Fibroblast of pulmonary artery (primary cell): Measurements from ENCODE around the gene PTPRG.

Experiments
- DNase-seq: peaks from one replicate; pipeline ENCODE4 v3.0.0-alpha.2; 2010; ENCODE audit warnings: low read depth
- H3K4me3 ChIP-seq: replicated peaks from 2 replicates; pipeline ENCODE4 v1.5.1; 2011; ENCODE audit warnings: low read depth, mild to moderate bottlenecking, control low read depth, low read length, moderate library complexity
- TF ChIP-seq, protein P1 (sequence below): IDR thresholded peaks from 2 replicates; pipeline ENCODE4 v1.5.1; 2011; ENCODE audit warnings: mild to moderate bottlenecking, control low read depth, low read length, inconsistent platforms; ENCODE audit errors: missing control alignments

The PTPRG gene

DNA sequence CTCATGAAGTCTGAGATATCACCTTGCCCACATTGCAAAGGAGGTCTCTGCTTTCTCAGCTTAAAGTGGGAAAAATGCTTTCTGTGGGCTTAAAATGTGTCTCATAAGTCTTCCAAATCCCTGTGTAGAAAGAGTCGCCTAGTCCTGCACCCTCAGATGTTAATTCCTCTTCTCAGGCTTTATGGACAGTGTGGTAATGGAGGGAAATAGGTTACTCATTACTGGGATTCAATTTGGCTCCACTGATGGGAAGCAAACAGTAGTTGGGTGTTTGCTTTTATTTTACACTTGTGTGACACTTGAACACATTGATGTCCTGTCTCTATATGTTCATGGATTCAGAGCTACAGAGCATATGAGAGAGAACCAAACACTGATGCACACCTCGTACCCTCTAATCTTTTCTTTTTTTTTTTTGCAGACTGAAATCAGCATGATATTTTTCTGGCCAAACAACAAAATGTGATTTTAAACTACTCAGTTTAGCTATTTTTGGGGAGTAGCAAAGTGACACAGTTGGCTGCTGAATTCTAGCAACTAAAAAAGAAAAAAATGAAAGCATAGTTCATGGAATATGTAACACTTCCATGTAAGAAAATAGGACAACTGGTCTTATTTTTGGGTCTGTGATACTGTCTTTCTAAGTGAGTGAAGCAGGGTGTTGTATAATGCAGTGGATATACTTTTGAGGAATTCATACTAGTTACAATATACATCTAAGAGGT is 8.6 kb downstream of the PTPRG start:
- H3K4me3 ChIP-seq: no peak overlapping the region
- DNase-seq: no peak
- TF ChIP-seq, protein P1, sequence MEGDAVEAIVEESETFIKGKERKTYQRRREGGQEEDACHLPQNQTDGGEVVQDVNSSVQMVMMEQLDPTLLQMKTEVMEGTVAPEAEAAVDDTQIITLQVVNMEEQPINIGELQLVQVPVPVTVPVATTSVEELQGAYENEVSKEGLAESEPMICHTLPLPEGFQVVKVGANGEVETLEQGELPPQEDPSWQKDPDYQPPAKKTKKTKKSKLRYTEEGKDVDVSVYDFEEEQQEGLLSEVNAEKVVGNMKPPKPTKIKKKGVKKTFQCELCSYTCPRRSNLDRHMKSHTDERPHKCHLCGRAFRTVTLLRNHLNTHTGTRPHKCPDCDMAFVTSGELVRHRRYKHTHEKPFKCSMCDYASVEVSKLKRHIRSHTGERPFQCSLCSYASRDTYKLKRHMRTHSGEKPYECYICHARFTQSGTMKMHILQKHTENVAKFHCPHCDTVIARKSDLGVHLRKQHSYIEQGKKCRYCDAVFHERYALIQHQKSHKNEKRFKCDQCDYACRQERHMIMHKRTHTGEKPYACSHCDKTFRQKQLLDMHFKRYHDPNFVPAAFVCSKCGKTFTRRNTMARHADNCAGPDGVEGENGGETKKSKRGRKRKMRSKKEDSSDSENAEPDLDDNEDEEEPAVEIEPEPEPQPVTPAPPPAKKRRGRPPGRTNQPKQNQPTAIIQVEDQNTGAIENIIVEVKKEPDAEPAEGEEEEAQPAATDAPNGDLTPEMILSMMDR: no peak

DNA sequence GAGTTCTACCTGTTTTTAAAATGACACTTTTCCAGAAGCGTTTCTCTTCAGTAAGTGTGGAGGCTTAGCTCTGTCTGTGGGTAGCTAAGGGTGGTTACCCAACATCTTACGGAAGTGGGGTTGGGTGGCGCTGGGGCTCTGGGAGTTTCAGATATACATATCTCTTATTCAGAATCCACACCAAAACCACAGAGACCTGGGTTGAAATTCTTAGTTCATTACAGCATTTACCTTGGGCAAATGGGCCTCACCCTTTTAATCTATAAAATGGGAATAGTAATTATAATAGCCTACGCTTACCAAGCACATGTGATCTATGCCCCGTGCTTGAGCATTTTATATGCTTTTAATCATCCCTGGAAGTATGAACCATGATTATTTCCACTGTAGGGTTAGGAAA is 9.4 kb downstream of the PTPRG start:
- DNase-seq: no peak
- H3K4me3 ChIP-seq: no peak overlapping the region
- TF ChIP-seq, protein P1: no peak

DNA sequence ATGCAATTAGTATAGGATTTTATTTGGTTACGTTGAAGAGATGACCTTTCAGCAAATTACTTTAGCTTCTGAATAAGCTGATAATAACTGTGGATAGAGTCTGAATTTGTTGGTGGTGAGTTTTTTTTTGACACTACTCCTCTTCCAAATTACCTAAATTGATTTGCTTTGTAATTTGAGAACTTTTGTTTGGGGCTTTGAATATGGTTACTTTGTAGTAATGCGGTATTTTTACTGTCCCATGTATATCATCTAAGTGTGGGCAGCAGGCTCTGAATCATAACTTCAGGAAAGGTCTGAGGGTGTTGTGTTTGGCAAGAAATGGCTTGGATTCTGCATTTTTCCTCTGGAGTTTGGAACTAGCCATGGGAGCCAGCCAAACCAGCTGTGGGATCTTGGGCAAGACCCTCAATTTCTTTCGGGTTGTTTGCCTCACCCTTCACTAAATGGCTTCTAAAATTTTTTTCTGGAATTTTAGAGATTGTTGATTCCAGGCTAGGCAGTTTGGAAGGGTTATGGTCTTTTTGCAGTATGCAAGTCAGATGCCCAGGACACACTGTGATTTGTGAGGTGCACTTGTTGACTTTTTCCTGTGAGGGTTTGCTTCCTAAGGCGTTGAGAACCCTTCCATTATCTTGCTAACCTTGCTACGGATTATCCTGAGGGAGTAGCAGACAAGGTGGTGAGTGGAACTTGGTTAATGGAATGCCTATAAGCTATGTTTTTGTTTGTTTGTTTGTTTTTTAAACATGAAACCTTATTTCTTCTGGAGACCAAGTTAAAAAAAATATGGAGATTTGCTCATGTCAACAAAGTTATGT is 10.4 kb downstream of the PTPRG start:
- TF ChIP-seq, protein P1: no peak
- DNase-seq: peak; percentile 90
- H3K4me3 ChIP-seq: no peak overlapping the region

DNA sequence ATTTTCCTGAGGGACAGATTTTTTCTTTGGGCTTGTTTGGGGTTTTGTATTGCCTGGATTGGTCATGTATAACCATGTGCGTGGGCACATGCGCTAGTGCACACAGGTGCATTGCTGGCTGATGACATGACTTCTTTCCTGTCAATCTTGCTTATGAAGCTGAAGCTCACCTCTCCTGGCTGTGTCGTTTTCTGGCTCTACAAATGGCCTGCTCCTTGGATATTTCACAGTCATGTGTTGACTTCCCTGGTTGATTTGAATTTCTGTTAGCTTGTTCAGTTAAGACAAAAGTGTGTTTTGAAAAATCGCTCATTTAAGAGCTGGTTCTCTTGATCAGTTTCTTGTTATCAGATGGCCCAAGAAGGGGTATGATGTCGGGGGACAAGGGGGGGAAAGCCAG is 11.5 kb downstream of the PTPRG start:
- no peak overlapping the region for H3K4me3 ChIP-seq
- TF ChIP-seq, protein P1: no peak
- DNase-seq: no peak

DNA sequence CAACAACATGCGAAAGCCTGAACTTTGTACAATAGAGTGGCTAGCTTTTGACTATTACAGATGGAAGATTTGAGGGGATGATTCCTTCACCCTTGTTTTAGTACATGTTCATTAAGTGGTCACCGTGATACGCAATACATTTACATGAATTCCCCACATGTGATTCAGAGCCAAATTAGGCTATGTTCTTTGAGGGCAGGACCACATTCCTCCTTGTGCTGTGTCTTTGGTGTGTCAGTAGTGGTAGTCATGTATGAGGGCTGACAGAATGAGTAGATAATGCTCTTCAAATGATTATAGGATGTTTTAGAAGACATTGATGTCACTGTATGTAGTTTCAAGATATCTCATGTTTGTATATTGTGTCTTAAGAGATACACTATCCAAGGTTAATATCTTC is 12.1 kb downstream of the PTPRG start:
- DNase-seq: no peak
- TF ChIP-seq, protein P1: no peak
- H3K4me3 ChIP-seq: no peak overlapping the region

DNA sequence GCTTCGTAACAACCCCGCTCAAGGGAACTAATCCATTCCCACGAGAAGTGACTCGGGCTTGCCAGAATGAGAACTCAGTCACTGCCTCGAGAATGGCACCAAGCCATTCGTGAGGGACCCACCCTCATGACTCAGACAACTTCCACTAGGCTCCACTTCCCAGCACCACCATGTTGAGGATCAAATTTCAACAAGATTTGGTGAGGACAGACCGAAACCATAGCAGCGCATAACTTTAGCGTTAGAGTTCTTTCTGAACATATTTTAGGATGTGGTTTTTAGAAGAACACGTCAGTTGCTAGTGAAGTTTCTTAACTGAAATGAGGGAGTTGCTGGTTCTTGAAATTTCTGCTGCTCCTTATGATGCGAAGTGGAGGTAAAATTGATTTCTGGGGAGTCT is 13.5 kb downstream of the PTPRG start:
- TF ChIP-seq, protein P1: no peak
- no peak overlapping the region for H3K4me3 ChIP-seq
- peak; percentile 95 for DNase-seq

DNA sequence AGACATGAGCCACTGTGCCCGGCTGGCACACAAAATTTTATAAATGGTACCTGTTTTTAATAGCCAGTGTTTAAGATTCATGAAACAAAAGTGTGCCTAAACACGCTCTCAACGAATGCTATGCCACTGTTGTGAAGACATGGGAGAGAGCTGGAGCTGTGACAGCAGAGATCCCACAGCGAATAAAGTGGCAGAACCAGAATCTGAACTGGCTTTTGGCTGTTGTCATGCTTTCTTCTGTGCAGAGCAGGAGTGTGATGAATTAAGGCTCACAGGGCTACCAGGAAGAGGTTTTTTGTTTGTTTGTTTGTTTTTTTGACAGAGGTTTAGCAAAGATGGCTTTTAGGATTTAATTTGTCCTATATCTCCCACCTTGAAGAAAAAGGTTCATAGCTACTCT is 14.5 kb downstream of the PTPRG start:
- H3K4me3 ChIP-seq: no peak overlapping the region
- DNase-seq: no peak
- TF ChIP-seq, protein P1: no peak
